Panc1 (cell line): ENCODE data around the gene CACNA1C. TPM values are rescaled to one million over a fixed set of nuclear protein-coding genes. Genes with fewer than 3 reads are reported as not detected.

ENCODE experiments used
- ATAC-seq: fragments of 200-7000 bp; cut with Tn5 transposase; 2 replicates; pipeline ENCODE4 v1.9.1; 2020; ENCODE audit warnings: mild to moderate bottlenecking, moderate library complexity
- BruUV-seq: library from RNA; stranded (reverse); fragments of 400-500 nt; replicated peaks from 2 replicates; lab custom pipeline; 2021; lab: Mats Ljungman, UMichigan
- CTCF ChIA-PET: fragments of 300-600 bp; sonication (Branson Sonifier 250); formaldehyde crosslinking; loops from one replicate; lab custom pipeline; 2022; ENCODE audit warnings: antibody characterized with exemption; lab: Charles Lee
- POLR2A ChIA-PET: fragments of 300-600 bp; sonication (Branson Sonifier 250); formaldehyde crosslinking; loops from one replicate; lab custom pipeline; 2022; ENCODE audit warnings: antibody characterized with exemption; lab: Charles Lee
- DNase-seq: peaks from one replicate; pipeline ENCODE4 v3.0.0-alpha.2; 2010; ENCODE audit warnings: low read depth, low spot score
- H3K27ac ChIP-seq: 2 replicates; pipeline ENCODE4 v1.5.1; 2011; ENCODE audit warnings: mild to moderate bottlenecking, low read length, inconsistent platforms
- H3K27me3 ChIP-seq: fragments of 200-500 bp; sonication (Bioruptor generic); 2 replicates; pipeline ENCODE4 v1.6.0; 2014; ENCODE audit warnings: low read length, inconsistent platforms; ENCODE audit not compliant: control insufficient read depth, insufficient read depth
- H3K36me3 ChIP-seq: fragments of 200-500 bp; sonication (Bioruptor generic); 2 replicates; pipeline ENCODE4 v1.5.1; 2014; ENCODE audit warnings: inconsistent platforms, mild to moderate bottlenecking, low read length, moderate library complexity; ENCODE audit not compliant: control insufficient read depth, insufficient read depth
- H3K4me1 ChIP-seq: 2 replicates; pipeline ENCODE4 v1.5.1; 2011; ENCODE audit warnings: inconsistent platforms, mild to moderate bottlenecking, low read length, moderate library complexity; ENCODE audit not compliant: control insufficient read depth, insufficient read depth
- H3K4me3 ChIP-seq, 2 experiments: 2 replicates each; pipeline ENCODE4 v1.5.1; 2011 to 2012; ENCODE audit warnings: low read depth in 2 of 2, low read length in 2 of 2, mild to moderate bottlenecking in 2 of 2, inconsistent platforms in 1 of 2, moderate library complexity in 1 of 2
- H3K9me3 ChIP-seq: fragments of 200-500 bp; sonication (Bioruptor generic); 2 replicates; pipeline ENCODE4 v1.5.1; 2014; ENCODE audit warnings: low read depth, mild to moderate bottlenecking, inconsistent platforms, low read length, moderate library complexity; ENCODE audit not compliant: control insufficient read depth, insufficient read depth
- CTCF ChIP-seq: fragments of 450-650 bp; IDR thresholded peaks from 2 replicates; pipeline ENCODE4 v1.5.1; 2017; ENCODE audit warnings: mild to moderate bottlenecking
- POLR2AphosphoS5 ChIP-seq: IDR thresholded peaks from 2 replicates; pipeline ENCODE4 v1.6.1; 2012; ENCODE audit warnings: mild to moderate bottlenecking, low read depth, low read length, moderate library complexity
- REST ChIP-seq, 2 experiments: IDR thresholded peaks; 2 replicates each; pipeline ENCODE4 v1.6.1; 2011 to 2012; ENCODE audit warnings: low read depth in 2 of 2, control low read depth in 1 of 2, low read length in 1 of 2, mild to moderate bottlenecking in 1 of 2, moderate library complexity in 1 of 2; ENCODE audit not compliant: insufficient read depth in 1 of 2
- SIN3A ChIP-seq: IDR thresholded peaks from 2 replicates; pipeline ENCODE4 v1.6.1; 2012; ENCODE audit warnings: low read depth, mild to moderate bottlenecking, low read length, moderate library complexity, borderline replicate concordance; ENCODE audit not compliant: insufficient read depth
- TCF7L2 ChIP-seq: IDR thresholded peaks from 2 replicates; pipeline ENCODE4 v1.6.1; 2011; ENCODE audit warnings: mild to moderate bottlenecking, low read depth, low read length, inconsistent platforms
- in situ Hi-C: cut with HindIII; loops from 2 replicates; pipeline ENCODE4 v1.10.0; 2016; ENCODE audit warnings: low sequenced_read_pairs, low pct_unique_long_range_greater_than_20kb
- intact Hi-C: fragments of 100-400 bp; cut with micrococcal nuclease; formaldehyde crosslinking; loops from one replicate; pipeline ENCODE4 v1.10.0; 2022; ENCODE audit not compliant: unreplicated experiment
- total RNA-seq: library from RNA; stranded (reverse); gene quantifications from one replicate; pipeline ENCODE4 v1.2.1, GENCODE V29; 2021; ENCODE audit not compliant: unreplicated experiment

CACNA1C gene
- total RNA-seq, 1 experiment from 2014 or later = 0.03 TPM

- ATAC-seq (no peak), DNase-seq (no peak)
- H3K4me3 ChIP-seq = no peak overlapping the region
- intact Hi-C loops = no loop called here
- H3K27ac ChIP-seq = no peak overlapping the region
- no TSS peak for BruUV-seq
- no peaks in the 10 kb centered on the region for H3K4me1 ChIP-seq
- TF ChIP-seq CTCF (no peak), REST (IDR thresholded peaks at IDR 0.05; ENCODE audit: insufficient read depth in 1 of 2, low read depth in 2 of 2, low read length in 1 of 2) (no peak), POLR2AphosphoS5 (no peak), SIN3A (no peak), TCF7L2 (no peak)
- CTCF ChIA-PET = interaction anchor here (0.6 to 0.7 kb wide), 2 partner anchors 21 to 155 kb away, joined by 3 read pairs; no protein-coding TSS in a partner anchor
- H3K36me3 ChIP-seq = no peaks in the 10 kb centered on the region
- in situ Hi-C loops = no loop called here
- H3K9me3 ChIP-seq = no peaks in the 10 kb centered on the region
- peaks cover 2% of the 10 kb centered on the region; the same call in 1 of the 2 replicates for H3K27me3 ChIP-seq
- POLR2A ChIA-PET = no interaction called here
Measured at GRCh38 chr12:2291947-2292346, 239.2 kb downstream of the CACNA1C start.

GRCh38 chr12:2292560-2292959 is 239.8 kb downstream of the CACNA1C start:
- ATAC-seq (no peak), DNase-seq (no peak)
- H3K4me3 ChIP-seq = no peak overlapping the region
- H3K4me1 ChIP-seq = no peaks in the 10 kb centered on the region
- BruUV-seq = no TSS peak
- ChIA-PET POLR2A (no interaction called here), CTCF (no interaction called here)
- peaks cover 2% of the 10 kb centered on the region; the same call in 1 of the 2 replicates for H3K27me3 ChIP-seq
- in situ Hi-C loops = no loop called here
- no peak for TF ChIP-seq SIN3A
- TF ChIP-seq TCF7L2 = no peak
- no peak for TF ChIP-seq REST (IDR thresholded peaks at IDR 0.05; ENCODE audit: insufficient read depth in 1 of 2, low read depth in 2 of 2, low read length in 1 of 2)
- TF ChIP-seq CTCF = no peak
- TF ChIP-seq POLR2AphosphoS5 = no peak
- H3K9me3 ChIP-seq = no peaks in the 10 kb centered on the region
- intact Hi-C loops = no loop called here
- H3K36me3 ChIP-seq = no peaks in the 10 kb centered on the region
- no peak overlapping the region for H3K27ac ChIP-seq
